ENCODE measurements around the gene SLIT3.

The SLIT3 gene

DNA sequence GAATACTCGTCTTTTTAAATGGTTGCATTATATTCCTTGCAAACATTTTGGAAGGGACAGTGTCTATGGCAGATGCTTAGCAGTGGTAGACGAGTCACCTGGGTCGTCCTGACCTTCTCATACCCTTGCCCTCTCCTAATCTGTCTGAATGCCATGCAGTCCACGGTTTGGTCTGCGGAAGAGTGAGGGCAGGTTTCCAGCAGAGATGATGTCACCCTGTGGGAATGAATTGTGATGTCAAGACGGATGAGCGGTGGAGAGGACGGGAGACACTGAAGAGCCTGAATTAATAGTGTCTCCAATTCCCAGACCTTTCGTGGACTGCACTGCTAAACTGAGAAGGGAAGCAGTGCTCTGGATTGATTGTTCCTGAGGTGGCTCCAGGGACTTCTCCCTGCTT lies 392.7 kb downstream of the SLIT3 start:
- DNase-seq = no peak

DNA sequence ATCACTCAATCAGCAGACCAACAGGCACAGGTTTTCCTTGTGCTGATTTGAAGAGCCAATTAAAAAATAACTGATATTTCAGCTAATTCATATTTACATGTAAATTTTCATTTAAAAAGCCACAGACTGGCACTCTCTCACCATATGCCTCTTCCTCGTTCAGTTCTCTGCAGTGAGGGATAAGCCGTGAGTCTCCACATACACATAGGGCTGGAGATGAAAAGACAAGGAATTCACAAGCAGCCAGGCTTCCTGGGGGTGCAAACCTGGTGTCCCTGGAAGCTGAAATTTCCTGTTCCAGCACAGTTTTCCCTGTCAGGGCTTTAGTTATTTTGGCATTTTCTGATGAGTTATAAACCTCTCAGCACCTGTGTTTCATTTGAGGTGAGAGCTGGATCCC lies 397.9 kb downstream of the SLIT3 start:
- DNase-seq = no peak

- no peak for DNase-seq
Measured at GRCh38 chr5:168899673-168900072, 401.3 kb downstream of the SLIT3 start.

GRCh38 chr5:168899264-168899663 lies 401.7 kb downstream of the SLIT3 start:
- no peak for DNase-seq

DNA sequence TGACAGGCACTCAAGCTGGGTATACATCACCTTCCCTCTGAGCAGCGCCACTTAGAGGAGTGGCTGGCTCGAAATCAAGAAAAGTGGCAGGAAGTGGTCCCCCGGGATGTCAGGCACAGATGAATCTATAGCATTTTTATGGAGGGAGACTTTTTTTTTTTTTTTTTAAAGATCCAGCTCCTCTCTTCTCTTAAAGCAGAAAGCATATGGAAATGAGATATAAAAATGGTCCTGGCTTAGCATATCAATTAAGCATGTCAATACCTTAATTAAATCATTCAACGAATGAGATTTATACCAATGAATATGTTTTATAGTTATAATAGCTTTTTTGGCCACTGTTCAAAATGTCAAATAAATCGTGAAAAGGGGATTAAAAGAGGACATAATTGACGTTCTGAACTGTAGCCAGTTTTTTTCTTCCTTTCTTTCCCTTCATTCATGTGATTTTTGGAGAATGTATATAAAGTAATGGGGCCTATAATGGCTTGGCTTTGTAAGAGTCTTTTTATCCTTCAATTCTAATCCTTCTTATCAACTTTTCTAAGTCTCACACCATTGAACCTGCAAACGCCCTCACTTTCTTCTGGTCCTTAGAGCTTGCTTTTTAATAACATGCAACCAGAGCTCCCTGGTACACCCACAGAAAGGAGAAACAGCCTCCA lies 402.6 kb downstream of the SLIT3 start:
- no peak for DNase-seq

DNA sequence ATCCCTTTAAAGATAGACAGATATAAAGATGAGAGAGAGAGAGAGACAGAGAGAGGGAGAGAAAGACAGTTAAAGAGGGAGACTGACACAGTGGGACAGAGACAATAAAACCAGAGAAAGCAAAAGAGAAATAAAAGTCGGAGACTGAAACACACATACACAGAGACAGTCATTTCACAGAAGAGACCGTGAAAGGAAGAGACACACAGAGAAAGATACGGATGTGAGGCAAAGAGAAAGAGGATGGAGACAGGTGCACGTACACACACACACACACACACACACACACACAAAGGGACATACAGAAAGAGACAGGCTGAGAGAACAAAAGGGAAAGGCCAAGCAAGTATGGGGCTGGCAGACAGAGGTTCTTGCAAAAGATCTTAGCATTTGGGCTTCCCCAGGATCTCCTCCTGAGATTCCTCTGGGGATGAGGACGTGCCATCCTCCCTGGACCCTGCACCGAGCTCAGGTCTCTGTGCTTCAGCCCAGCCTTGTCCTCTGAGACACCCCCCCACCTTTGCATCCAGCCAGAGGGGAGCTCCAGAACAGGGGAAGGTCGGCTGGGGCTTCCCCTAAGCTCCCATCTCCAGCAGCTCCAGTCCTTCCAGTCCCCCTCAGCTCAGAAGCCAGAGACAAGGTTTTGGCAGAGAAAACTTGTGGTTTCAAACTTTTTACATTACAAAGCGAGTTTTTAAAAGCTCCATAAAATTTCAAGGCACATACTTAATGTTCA lies 403.4 kb downstream of the SLIT3 start:
- no peak for DNase-seq

- no peak for DNase-seq
Measured at GRCh38 chr5:168895295-168896071, 405.5 kb downstream of the SLIT3 start.

DNA sequence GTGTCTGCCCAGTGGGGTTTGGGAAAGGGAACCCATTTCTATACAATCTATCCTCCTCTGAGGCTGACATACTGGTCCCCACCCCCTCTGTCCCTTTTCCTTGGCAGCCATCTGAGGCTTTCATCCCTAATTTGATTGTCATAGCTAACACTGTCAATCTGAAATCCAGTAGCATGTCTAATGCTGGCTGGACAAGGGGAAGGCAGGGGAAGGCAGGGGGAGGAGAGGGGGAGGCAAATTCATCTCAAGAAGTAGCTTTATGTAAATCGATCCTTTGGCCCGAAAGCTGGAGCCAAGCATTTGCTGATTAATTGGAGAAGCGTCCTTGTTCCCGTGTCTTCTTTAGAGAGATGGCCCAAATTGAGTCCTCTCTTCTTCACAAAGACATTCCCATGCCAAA lies 407.7 kb downstream of the SLIT3 start:
- no peak for DNase-seq

- no peak for DNase-seq
Measured at GRCh38 chr5:168892618-168893186, 408.2 kb downstream of the SLIT3 start.

DNA sequence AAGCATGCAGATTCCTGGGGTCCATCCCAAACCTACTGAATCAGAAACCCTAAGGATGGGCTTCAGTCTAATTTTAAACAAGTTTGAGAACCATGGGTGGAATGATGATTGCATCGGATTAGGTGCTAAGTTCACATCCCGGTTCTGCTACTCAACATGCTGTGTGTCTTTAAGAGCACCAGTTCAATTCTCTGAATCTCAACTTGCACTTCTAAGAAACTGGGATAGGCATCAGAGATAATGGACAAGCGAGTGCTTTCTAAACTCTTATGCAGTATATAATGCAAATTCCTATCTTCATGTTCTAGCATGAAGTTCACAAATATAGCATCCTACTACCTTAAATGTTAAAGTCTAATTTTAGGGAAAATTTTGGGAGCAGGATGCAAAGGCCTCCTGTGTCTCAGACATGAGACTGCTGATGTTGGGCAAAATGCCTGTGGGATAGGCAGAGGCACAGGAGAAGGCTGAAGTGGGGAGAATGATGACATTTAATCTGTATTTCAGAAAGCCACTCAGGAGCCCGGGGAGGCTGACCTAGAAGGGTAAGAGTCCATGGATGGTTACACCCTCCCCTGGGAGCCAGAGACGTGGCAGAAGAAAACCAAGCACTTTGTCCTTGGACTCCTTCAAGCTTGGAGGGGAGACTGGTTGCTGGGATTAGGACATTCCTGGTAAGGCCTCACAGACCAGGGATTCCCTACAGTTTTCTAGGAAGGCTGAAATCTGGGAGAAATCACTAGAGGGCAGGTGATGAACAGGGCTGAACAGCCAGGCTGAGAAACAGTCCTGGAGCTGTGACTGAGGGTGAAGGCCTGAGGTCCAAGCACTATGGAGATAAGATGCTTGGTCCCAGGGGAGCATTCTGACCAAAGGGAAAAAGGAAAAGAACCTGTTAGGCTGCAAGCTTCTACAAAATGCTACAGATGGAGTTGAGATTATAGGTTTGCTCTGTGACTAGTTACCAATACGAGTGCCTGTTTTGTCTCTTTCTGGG lies 409.8 kb downstream of the SLIT3 start:
- DNase-seq = no peak

DNA sequence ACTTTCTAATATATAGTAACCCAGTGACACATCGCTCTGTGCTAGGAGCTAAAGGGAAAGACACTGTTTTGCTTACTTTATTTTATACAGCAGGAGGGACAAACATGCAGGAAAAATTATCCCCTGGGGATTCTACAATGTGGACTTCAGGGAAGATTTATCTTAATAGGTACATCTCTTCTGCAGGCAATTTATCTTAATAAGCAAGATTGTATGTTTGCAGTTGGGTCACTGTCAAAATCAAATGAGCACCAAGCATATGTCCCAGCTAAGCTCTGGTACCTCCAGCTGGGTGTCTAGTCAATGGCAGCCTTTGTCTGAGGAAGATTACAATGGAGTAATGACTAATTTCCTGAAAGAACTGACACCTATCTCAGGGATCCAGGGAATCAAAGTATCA lies 411.9 kb downstream of the SLIT3 start:
- DNase-seq = no peak

DNA sequence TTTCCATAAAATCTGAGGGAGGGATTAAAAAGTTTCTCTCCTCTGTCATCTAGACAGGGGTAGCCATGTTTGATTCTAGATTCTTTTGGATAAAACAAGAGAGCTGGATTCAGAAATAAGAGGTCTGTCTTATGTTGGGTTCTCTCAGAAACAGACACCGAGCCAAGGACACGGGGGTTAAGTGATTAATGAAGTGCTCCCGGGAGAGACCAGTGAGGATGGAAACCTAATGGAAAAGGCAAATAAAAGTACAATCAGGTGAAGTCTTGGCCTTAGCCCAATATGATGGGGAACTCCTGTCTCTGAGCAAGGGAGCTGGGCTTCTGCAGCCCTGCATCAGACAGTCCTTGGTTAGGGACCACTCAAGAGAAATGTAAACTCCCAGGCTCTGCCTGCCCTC lies 413.0 kb downstream of the SLIT3 start:
- no peak for DNase-seq

DNA sequence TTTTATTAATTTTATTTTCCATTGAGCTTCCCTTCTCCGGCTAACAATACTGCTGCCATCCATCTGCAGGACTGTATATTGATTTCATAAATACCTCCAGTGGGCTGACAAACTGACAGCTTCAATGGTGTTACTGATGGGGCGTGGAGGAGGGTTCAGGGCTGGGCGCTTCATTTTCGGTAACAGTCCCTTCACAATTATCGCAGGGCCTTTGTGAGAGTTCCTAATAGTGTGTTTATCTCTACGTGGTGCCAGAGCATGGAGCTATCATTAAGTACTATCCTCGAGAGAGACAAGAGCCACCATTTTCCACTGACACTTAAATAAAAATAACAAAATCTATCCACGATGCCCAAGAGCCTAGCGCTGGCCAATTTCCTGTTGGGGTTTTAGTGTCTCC lies 414.8 kb downstream of the SLIT3 start:
- DNase-seq = no peak

GRCh38 chr5:168885324-168886120 lies 415.4 kb downstream of the SLIT3 start:
- no peak for DNase-seq

DNA sequence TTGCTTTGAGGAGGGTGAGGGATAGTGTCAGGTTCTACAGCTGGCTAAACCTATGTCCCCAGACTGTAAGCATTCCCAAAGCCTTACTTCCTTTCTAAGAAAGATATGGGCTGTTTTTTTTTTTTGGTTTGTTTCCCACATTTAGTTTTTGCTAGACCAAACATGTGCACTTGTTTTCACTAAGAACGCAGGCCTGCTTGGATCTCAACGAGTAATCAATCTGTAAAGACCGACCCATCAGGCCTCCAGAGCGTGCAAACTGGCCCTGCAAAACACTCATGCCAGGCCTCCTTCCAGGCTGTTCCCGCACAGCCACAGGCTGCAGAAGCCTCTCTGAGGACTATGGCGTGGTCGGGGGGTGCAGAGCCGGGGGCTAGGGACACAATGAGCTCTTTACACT lies 416.9 kb downstream of the SLIT3 start:
- DNase-seq = no peak

- DNase-seq = no peak
Measured at GRCh38 chr5:168883281-168883741, 417.6 kb downstream of the SLIT3 start.

DNA sequence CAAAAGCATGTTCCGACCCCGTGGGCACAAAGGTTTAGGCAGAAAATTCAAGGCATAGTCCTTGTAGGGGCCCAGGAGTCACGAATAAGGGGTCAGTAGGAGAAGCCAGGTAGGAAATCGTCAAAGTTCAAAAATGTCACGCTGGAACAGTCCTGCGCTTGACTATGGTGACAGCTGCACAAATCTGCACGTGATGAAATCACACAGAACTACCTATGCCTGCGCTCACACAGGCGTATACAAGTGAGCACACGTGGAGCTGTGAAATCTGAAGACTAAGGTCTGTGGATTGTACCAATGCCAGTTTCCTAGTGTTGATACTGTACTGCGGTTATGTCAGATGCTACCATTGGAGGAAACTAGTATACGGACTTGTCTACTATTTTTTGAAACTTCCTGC lies 418.7 kb downstream of the SLIT3 start:
- DNase-seq = no peak

GRCh38 chr5:168881427-168882149 lies 419.4 kb downstream of the SLIT3 start:
- DNase-seq = no peak

GRCh38 chr5:168879929-168880328 lies 421.0 kb downstream of the SLIT3 start:
- DNase-seq = no peak

DNA sequence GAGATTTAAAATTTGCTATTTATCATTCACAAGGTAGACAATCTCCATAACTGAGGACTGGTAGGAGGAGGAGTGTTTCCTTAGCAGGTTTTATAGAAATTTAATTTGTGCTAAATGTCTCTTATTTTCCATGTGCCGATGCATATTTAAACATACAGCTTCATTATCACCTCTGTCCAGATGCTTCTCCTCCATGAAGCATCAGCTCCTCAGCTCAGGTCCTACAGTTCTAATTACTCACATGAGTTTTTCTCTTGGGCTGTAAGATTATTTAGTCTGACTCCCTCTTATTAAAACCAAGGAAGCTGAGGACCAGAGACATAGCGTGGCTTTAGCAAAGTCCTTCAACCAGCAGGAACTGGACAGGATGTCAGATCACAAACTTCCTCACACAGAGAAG lies 421.6 kb downstream of the SLIT3 start:
- DNase-seq = no peak
